Measurements from ENCODE around the gene RPAP3.

Gene RPAP3

GRCh38 chr12:47717046-47717442 is 11.2 kb upstream of the RPAP3 start:
- TF ChIP-seq CTCF (conservative IDR thresholded peaks at IDR 0.05; ENCODE audit: control insufficient read depth, insufficient read depth, low read depth, low read length) = no peak
- no peak overlapping the region for H3K4me3 ChIP-seq (ENCODE audit: control insufficient read depth, low read depth, low read length)
- no peak for DNase-seq (ENCODE audit: low read depth)

- H3K4me3 ChIP-seq (ENCODE audit: control insufficient read depth, low read depth, low read length) = peak overlapping the region; percentile 9
- DNase-seq (ENCODE audit: low read depth) = no peak
- no peak for TF ChIP-seq CTCF (conservative IDR thresholded peaks at IDR 0.05; ENCODE audit: control insufficient read depth, insufficient read depth, low read depth, low read length)
Measured at GRCh38 chr12:47715877-47716548, 10.2 kb upstream of the RPAP3 start.

- H3K4me3 ChIP-seq (ENCODE audit: control insufficient read depth, low read depth, low read length) = peak overlapping the region; percentile 9
- peak; percentile 76 for TF ChIP-seq CTCF (conservative IDR thresholded peaks at IDR 0.05; ENCODE audit: control insufficient read depth, insufficient read depth, low read depth, low read length)
- DNase-seq (ENCODE audit: low read depth) = peak; percentile 84
Measured at GRCh38 chr12:47715393-47715876, 9.6 kb upstream of the RPAP3 start.

GRCh38 chr12:47714826-47715386 is 9.1 kb upstream of the RPAP3 start:
- no peak for TF ChIP-seq CTCF (conservative IDR thresholded peaks at IDR 0.05; ENCODE audit: control insufficient read depth, insufficient read depth, low read depth, low read length)
- no peak for DNase-seq (ENCODE audit: low read depth)
- H3K4me3 ChIP-seq (ENCODE audit: control insufficient read depth, low read depth, low read length) = no peak overlapping the region

GRCh38 chr12:47712171-47712570 is 6.3 kb upstream of the RPAP3 start:
- H3K4me3 ChIP-seq (ENCODE audit: control insufficient read depth, low read depth, low read length) = no peak overlapping the region
- DNase-seq (ENCODE audit: low read depth) = no peak
- no peak for TF ChIP-seq CTCF (conservative IDR thresholded peaks at IDR 0.05; ENCODE audit: control insufficient read depth, insufficient read depth, low read depth, low read length)

GRCh38 chr12:47711448-47711847 is 5.6 kb upstream of the RPAP3 start:
- no peak overlapping the region for H3K4me3 ChIP-seq (ENCODE audit: control insufficient read depth, low read depth, low read length)
- no peak for TF ChIP-seq CTCF (conservative IDR thresholded peaks at IDR 0.05; ENCODE audit: control insufficient read depth, insufficient read depth, low read depth, low read length)
- no peak for DNase-seq (ENCODE audit: low read depth)
